A673 (cell line): ENCODE data around the gene FTO.

Experiments used
- CTCF ChIP-seq: fragments of 300-800, 200-600 bp; sonication (generic); conservative IDR thresholded peaks from 2 replicates; pipeline ENCODE4 v1.5.1; 2017; ENCODE audit warnings: low read depth, mild to moderate bottlenecking, antibody characterized with exemption, low read length, moderate library complexity, mixed read lengths
- EZH2 ChIP-seq: fragments of 200-600 bp; sonication (generic); IDR thresholded peaks from 2 replicates; pipeline ENCODE4 v1.6.1; 2017; ENCODE audit warnings: borderline replicate concordance, low read depth, mild to moderate bottlenecking, mixed read lengths, antibody characterized with exemption, low read length; ENCODE audit not compliant: poor library complexity, severe bottlenecking

- TF ChIP-seq CTCF (no peak), EZH2 (no peak)
Measured at GRCh38 chr16:54200161-54200534, 496.2 kb downstream of the FTO start.
